ENCODE data around the gene SMAD1.

Gene SMAD1

GRCh38 chr4:145493166-145493565, 11.5 kb downstream of the SMAD1 start:
- no peak overlapping the region for H3K4me3 ChIP-seq (ENCODE audit: low read depth, low read length)
- no peak for TF ChIP-seq MYC (IDR thresholded peaks at IDR 0.05; ENCODE audit: low read depth, low read length)
- no peak for TF ChIP-seq POLR2A (IDR thresholded peaks at IDR 0.05; ENCODE audit: extremely low read depth, insufficient read length)
- no peak for TF ChIP-seq CTCF (IDR thresholded peaks at IDR 0.05; ENCODE audit: low read depth, low read length)
- no peak for TF ChIP-seq MAX (IDR thresholded peaks at IDR 0.05; ENCODE audit: low read depth, low read length)
- no peak for DNase-seq (ENCODE audit: low read depth)

DNA sequence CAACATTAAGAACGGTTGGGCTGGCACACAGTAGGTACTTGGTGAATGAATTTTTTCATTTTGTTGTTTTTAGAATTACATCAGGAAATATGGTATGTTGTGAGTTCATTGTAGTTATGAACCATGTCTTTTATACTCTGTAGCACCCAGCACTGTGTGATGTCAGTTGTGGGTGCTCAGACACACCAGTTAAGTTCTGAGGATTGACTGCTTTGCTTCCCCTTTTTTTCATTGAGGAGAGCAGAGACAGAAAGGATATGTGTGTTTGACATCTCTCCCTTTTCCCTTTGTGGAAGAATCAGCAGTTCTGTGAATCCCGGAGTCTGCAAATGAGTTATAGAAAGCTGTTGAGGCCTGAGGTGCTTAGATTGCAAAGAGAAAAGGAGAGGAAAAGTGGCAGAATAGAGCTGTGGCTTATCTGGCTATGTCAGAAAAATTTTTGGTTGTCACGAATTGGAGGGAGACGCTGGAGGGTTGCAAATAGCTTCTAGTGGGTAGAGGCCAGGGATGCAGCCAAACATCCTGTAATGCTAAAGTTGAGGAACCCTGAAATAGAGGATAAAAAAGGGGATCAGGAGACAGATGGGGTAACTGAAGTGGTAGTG, 13.1 kb downstream of the SMAD1 start:
- no peak overlapping the region for H3K4me3 ChIP-seq (ENCODE audit: low read depth, low read length)
- TF ChIP-seq POLR2A (IDR thresholded peaks at IDR 0.05; ENCODE audit: extremely low read depth, insufficient read length), result no peak
- DNase-seq (ENCODE audit: low read depth), result no peak

- no peak for DNase-seq (ENCODE audit: low read depth)
- TF ChIP-seq MAX (IDR thresholded peaks at IDR 0.05; ENCODE audit: low read depth, low read length), result no peak
- no peak for TF ChIP-seq CTCF (IDR thresholded peaks at IDR 0.05; ENCODE audit: low read depth, low read length)
- no peak for TF ChIP-seq MYC (IDR thresholded peaks at IDR 0.05; ENCODE audit: low read depth, low read length)
- TF ChIP-seq POLR2A (IDR thresholded peaks at IDR 0.05; ENCODE audit: extremely low read depth, insufficient read length), result no peak
Measured at GRCh38 chr4:145496292-145496691, 14.6 kb downstream of the SMAD1 start.

DNA sequence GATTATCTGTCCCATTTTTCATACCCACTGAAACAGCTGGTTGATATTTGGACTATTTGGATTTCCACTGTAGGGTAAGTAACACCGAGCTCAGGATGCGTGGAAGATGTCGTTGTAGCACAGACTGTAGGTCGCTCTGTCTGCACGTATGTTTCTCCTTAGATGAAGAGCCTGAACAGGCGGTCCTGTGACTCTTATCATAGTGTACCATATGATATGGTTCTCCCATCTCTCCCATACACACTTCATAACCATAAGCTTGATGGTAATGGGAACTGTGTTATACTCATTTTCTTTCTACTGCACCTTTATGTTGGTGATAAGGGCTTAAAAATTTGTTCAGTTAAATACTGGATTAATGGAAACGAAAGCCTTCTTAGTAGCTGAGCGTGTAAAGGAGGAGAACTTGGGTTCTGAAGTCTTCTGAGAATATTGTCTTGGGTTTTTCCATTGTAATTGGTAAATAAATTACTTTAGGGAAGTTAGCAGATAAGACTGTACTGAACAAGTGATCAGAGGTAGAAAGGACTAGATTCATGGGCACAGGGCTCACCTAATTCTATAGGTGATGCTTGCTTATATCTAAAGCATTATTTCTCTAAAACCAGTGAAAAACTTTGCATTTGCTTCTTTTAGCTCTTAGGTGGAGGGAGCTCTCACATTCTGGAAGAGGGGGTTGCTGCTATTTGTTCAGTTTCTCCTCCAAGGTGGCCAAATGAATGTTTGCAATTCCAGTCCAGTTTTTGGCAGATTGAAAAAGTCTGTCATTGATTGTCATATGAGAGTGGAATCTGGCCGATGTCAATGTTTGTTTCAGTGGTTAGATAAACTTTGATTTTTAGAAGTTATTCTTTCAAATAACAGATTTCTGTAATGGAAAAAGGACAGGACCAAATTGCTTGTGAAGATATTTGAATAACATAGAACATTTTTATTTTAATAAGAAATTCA, 15.8 kb downstream of the SMAD1 start:
- TF ChIP-seq MAX (IDR thresholded peaks at IDR 0.05; ENCODE audit: low read depth, low read length), result no peak
- TF ChIP-seq POLR2A (IDR thresholded peaks at IDR 0.05; ENCODE audit: extremely low read depth, insufficient read length), result no peak
- TF ChIP-seq CTCF (IDR thresholded peaks at IDR 0.05; ENCODE audit: low read depth, low read length), result no peak
- no peak for TF ChIP-seq MYC (IDR thresholded peaks at IDR 0.05; ENCODE audit: low read depth, low read length)
- no peak for DNase-seq (ENCODE audit: low read depth)
- H3K4me3 ChIP-seq (ENCODE audit: low read depth, low read length), result no peak overlapping the region

More at GRCh38 chr4:145496292-145496691, 14.6 kb downstream of the SMAD1 start:
- no peak overlapping the region for H3K4me3 ChIP-seq (ENCODE audit: low read depth, low read length)

DNA sequence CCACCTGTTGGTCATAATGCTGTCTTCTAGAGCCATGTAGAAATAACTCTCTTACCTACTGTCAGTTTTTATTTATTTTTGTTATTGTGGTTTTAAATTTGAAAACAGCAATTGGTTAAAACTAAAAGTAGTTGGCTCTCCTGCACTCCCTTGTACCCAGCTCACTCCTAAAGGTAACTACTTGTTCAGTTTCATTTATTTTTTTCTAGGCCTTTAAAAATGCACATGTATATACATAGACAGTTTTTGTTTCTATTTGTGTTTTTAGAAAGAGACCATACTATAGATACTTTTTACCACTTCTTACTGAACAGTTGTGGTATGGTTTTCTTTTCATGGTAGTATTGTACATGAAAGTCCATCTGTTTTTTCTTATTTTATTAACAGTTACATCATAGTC, 16.8 kb downstream of the SMAD1 start:
- TF ChIP-seq CTCF (IDR thresholded peaks at IDR 0.05; ENCODE audit: low read depth, low read length) (no peak), MAX (IDR thresholded peaks at IDR 0.05; ENCODE audit: low read depth, low read length) (no peak), POLR2A (IDR thresholded peaks at IDR 0.05; ENCODE audit: extremely low read depth, insufficient read length) (no peak), MYC (IDR thresholded peaks at IDR 0.05; ENCODE audit: low read depth, low read length) (no peak)
- no peak overlapping the region for H3K4me3 ChIP-seq (ENCODE audit: low read depth, low read length)
- no peak for DNase-seq (ENCODE audit: low read depth)

GRCh38 chr4:145501051-145501660, 19.5 kb downstream of the SMAD1 start:
- no peak for TF ChIP-seq CTCF (IDR thresholded peaks at IDR 0.05; ENCODE audit: low read depth, low read length)
- no peak for TF ChIP-seq MAX (IDR thresholded peaks at IDR 0.05; ENCODE audit: low read depth, low read length)
- no peak for TF ChIP-seq POLR2A (IDR thresholded peaks at IDR 0.05; ENCODE audit: extremely low read depth, insufficient read length)
- TF ChIP-seq MYC (IDR thresholded peaks at IDR 0.05; ENCODE audit: low read depth, low read length), result no peak
- no peak for DNase-seq (ENCODE audit: low read depth)
- H3K4me3 ChIP-seq (ENCODE audit: low read depth, low read length), result no peak overlapping the region
